ENCODE measurements around the gene FLCN. TPM values are rescaled to one million over a fixed set of nuclear protein-coding genes. Genes with fewer than 3 reads are reported as not detected.

Gene FLCN
- total and polyA plus RNA-seq, 2 of the 13 experiments (the other 11 are each of a cell fraction or from before 2014, with no cell fraction given), result 16.6 to 24.9 TPM

DNA sequence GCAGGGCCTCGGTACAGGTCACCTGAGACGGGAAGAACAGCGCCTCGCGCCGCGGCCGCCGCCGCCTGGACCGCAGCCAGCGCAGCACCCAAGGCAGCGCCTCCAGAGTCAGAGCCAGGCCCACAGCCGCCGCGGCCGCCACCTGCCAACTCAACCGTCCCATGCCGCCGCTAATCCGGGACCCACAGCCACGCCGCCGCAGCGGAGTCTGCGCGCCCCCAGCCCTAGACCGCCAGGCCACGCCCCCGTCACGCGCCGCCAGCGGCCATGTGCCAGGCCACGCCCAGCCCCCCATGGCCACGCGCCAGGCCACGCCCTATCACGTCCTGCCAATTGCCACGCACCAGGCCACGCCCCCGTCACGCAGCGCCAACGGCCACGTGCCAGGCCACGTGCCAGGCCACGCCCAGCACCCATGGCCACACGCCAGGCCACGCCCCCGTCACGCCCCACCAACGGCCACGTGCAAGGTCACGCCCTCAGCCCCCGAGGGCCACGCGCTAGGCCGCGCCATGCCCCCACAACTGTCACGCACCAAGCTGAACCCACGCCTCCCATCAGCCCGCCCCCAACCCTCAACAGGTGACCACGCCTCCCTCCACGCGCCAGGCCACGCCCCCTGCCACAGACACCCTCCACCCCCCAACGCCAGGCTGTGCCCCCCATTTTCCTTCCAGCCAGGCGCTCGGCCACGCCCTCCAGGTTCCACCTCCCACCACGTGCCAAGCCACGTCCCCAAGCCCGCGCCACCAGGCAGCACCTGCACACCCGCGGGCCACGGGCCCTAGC lies 30.6 kb downstream of the FLCN start, which contains the start of gene PLD6 (continued):
- TF ChIP-seq, protein P1, sequence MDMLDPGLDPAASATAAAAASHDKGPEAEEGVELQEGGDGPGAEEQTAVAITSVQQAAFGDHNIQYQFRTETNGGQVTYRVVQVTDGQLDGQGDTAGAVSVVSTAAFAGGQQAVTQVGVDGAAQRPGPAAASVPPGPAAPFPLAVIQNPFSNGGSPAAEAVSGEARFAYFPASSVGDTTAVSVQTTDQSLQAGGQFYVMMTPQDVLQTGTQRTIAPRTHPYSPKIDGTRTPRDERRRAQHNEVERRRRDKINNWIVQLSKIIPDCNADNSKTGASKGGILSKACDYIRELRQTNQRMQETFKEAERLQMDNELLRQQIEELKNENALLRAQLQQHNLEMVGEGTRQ (IDR thresholded peaks at IDR 0.05; ENCODE audit: low read depth, low read length), result peak; percentile 93
- TF ChIP-seq, protein P1 (CRISPR knock-in tag; IDR thresholded peaks at IDR 0.05; ENCODE audit: borderline replicate concordance), result peak; percentile 72
- TF ChIP-seq, protein P2, sequence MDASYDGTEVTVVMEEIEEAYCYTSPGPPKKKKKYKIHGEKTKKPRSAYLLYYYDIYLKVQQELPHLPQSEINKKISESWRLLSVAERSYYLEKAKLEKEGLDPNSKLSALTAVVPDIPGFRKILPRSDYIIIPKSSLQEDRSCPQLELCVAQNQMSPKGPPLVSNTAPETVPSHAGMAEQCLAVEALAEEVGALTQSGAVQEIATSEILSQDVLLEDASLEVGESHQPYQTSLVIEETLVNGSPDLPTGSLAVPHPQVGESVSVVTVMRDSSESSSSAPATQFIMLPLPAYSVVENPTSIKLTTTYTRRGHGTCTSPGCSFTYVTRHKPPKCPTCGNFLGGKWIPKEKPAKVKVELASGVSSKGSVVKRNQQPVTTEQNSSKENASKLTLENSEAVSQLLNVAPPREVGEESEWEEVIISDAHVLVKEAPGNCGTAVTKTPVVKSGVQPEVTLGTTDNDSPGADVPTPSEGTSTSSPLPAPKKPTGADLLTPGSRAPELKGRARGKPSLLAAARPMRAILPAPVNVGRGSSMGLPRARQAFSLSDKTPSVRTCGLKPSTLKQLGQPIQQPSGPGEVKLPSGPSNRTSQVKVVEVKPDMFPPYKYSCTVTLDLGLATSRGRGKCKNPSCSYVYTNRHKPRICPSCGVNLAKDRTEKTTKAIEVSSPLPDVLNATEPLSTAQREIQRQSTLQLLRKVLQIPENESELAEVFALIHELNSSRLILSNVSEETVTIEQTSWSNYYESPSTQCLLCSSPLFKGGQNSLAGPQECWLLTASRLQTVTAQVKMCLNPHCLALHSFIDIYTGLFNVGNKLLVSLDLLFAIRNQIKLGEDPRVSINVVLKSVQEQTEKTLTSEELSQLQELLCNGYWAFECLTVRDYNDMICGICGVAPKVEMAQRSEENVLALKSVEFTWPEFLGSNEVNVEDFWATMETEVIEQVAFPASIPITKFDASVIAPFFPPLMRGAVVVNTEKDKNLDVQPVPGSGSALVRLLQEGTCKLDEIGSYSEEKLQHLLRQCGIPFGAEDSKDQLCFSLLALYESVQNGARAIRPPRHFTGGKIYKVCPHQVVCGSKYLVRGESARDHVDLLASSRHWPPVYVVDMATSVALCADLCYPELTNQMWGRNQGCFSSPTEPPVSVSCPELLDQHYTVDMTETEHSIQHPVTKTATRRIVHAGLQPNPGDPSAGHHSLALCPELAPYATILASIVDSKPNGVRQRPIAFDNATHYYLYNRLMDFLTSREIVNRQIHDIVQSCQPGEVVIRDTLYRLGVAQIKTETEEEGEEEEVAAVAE (CRISPR knock-in tag; IDR thresholded peaks at IDR 0.05; ENCODE audit: borderline replicate concordance), result 0 out of 2 replicates have a peak, but pooled peaks have one; percentile 12
- TF ChIP-seq, protein P3, sequence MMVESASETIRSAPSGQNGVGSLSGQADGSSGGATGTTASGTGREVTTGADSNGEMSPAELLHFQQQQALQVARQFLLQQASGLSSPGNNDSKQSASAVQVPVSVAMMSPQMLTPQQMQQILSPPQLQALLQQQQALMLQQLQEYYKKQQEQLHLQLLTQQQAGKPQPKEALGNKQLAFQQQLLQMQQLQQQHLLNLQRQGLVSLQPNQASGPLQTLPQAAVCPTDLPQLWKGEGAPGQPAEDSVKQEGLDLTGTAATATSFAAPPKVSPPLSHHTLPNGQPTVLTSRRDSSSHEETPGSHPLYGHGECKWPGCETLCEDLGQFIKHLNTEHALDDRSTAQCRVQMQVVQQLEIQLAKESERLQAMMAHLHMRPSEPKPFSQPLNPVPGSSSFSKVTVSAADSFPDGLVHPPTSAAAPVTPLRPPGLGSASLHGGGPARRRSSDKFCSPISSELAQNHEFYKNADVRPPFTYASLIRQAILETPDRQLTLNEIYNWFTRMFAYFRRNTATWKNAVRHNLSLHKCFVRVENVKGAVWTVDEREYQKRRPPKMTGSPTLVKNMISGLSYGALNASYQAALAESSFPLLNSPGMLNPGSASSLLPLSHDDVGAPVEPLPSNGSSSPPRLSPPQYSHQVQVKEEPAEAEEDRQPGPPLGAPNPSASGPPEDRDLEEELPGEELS (CRISPR knock-in tag; IDR thresholded peaks at IDR 0.05), result no peak; the same call in 1 of the 2 replicates
- TF ChIP-seq NBN (conservative IDR thresholded peaks at IDR 0.05), result no peak
- TF ChIP-seq, protein P4, sequence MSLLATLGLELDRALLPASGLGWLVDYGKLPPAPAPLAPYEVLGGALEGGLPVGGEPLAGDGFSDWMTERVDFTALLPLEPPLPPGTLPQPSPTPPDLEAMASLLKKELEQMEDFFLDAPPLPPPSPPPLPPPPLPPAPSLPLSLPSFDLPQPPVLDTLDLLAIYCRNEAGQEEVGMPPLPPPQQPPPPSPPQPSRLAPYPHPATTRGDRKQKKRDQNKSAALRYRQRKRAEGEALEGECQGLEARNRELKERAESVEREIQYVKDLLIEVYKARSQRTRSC (CRISPR knock-in tag; IDR thresholded peaks at IDR 0.05; ENCODE audit: low read depth), result peak; percentile 75; the same call in 1 of the 2 replicates
- TF ChIP-seq TBP (CRISPR knock-in tag; IDR thresholded peaks at IDR 0.05), result no peak
- TF ChIP-seq, protein P5, sequence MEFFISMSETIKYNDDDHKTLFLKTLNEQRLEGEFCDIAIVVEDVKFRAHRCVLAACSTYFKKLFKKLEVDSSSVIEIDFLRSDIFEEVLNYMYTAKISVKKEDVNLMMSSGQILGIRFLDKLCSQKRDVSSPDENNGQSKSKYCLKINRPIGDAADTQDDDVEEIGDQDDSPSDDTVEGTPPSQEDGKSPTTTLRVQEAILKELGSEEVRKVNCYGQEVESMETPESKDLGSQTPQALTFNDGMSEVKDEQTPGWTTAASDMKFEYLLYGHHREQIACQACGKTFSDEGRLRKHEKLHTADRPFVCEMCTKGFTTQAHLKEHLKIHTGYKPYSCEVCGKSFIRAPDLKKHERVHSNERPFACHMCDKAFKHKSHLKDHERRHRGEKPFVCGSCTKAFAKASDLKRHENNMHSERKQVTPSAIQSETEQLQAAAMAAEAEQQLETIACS (CRISPR knock-in tag; IDR thresholded peaks at IDR 0.05), result 0 out of 2 replicates have a peak, but pooled peaks have one; percentile 12
- no peak; the same call in 1 of the 2 replicates for TF ChIP-seq ZNF101 (CRISPR knock-in tag; IDR thresholded peaks at IDR 0.05; ENCODE audit: borderline replicate concordance, low read depth)
- peak; percentile 95 for TF ChIP-seq SALL1 (CRISPR knock-in tag; IDR thresholded peaks at IDR 0.05)
- TF ChIP-seq GTF3A (CRISPR knock-in tag; conservative IDR thresholded peaks at IDR 0.05), result 0 out of 2 replicates have a peak, but pooled peaks have one; percentile 76
- peak; percentile 94 for TF ChIP-seq IKZF4 (CRISPR knock-in tag; IDR thresholded peaks at IDR 0.05; ENCODE audit: borderline replicate concordance, low read depth, not compliant biosample characterization)
- TF ChIP-seq SP4 (CRISPR knock-in tag; IDR thresholded peaks at IDR 0.05), result peak; percentile 100
- TF ChIP-seq, protein P6, sequence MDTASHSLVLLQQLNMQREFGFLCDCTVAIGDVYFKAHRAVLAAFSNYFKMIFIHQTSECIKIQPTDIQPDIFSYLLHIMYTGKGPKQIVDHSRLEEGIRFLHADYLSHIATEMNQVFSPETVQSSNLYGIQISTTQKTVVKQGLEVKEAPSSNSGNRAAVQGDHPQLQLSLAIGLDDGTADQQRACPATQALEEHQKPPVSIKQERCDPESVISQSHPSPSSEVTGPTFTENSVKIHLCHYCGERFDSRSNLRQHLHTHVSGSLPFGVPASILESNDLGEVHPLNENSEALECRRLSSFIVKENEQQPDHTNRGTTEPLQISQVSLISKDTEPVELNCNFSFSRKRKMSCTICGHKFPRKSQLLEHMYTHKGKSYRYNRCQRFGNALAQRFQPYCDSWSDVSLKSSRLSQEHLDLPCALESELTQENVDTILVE (CRISPR knock-in tag; IDR thresholded peaks at IDR 0.05), result 0 out of 2 replicates have a peak, but pooled peaks have one; percentile 12
- TF ChIP-seq ZNF34 (CRISPR knock-in tag; IDR thresholded peaks at IDR 0.05; ENCODE audit: borderline replicate concordance), result no peak; the same call in 1 of the 2 replicates
- peak; percentile 99 for TF ChIP-seq HES4 (CRISPR knock-in tag; IDR thresholded peaks at IDR 0.05; ENCODE audit: borderline replicate concordance)
